GM12865 (cell line): ENCODE measurements around the gene HOXB8.

ENCODE experiments used
- DNase-seq: peaks from one replicate; pipeline ENCODE4 v3.0.0; 2010; ENCODE audit warnings: low read depth
- H3K4me3 ChIP-seq: 2 replicates; pipeline ENCODE4 v1.5.1; 2011; ENCODE audit warnings: mild to moderate bottlenecking, low read depth, low read length, control low read depth
- TF ChIP-seq, protein P1 (sequence below): IDR thresholded peaks from 2 replicates; pipeline ENCODE4 v1.5.1; 2011; ENCODE audit warnings: low read length, control low read depth, low read depth, inconsistent platforms; ENCODE audit not compliant: insufficient read depth; ENCODE audit errors: missing control alignments

HOXB8 gene

GRCh38 chr17:48630009-48630924 is 15.2 kb upstream of the HOXB8 start:
- no peak for DNase-seq
- TF ChIP-seq, protein P1, sequence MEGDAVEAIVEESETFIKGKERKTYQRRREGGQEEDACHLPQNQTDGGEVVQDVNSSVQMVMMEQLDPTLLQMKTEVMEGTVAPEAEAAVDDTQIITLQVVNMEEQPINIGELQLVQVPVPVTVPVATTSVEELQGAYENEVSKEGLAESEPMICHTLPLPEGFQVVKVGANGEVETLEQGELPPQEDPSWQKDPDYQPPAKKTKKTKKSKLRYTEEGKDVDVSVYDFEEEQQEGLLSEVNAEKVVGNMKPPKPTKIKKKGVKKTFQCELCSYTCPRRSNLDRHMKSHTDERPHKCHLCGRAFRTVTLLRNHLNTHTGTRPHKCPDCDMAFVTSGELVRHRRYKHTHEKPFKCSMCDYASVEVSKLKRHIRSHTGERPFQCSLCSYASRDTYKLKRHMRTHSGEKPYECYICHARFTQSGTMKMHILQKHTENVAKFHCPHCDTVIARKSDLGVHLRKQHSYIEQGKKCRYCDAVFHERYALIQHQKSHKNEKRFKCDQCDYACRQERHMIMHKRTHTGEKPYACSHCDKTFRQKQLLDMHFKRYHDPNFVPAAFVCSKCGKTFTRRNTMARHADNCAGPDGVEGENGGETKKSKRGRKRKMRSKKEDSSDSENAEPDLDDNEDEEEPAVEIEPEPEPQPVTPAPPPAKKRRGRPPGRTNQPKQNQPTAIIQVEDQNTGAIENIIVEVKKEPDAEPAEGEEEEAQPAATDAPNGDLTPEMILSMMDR: no peak
- no peak overlapping the region for H3K4me3 ChIP-seq

- DNase-seq: no peak
- TF ChIP-seq, protein P1: no peak
- no peak overlapping the region for H3K4me3 ChIP-seq
These were observed 14.3 kb upstream of the HOXB8 start for GRCh38 chr17:48629411-48629759.

- no peak overlapping the region for H3K4me3 ChIP-seq
- DNase-seq: no peak
- TF ChIP-seq, protein P1: no peak
These were observed 13.7 kb upstream of the HOXB8 start for GRCh38 chr17:48628649-48629410.

- no peak for DNase-seq
- TF ChIP-seq, protein P1: no peak
- H3K4me3 ChIP-seq: no peak overlapping the region
These were observed 12.8 kb upstream of the HOXB8 start for GRCh38 chr17:48627623-48628521.

GRCh38 chr17:48627118-48627597 is 12.1 kb upstream of the HOXB8 start:
- TF ChIP-seq, protein P1: no peak
- DNase-seq: no peak
- H3K4me3 ChIP-seq: no peak overlapping the region
